K562 (cell line): Measurements from ENCODE around the gene MERTK. TPM values are rescaled to one million over a fixed set of nuclear protein-coding genes. Genes with fewer than 3 reads are reported as not detected.

Experiments used
- CBFA2T2 ChIP-seq: fragments of 450-650 bp; conservative IDR thresholded peaks from 2 replicates; pipeline ENCODE4 v1.6.1; 2017; ENCODE audit warnings: mild to moderate bottlenecking
- CBX5 ChIP-seq: IDR thresholded peaks from 2 replicates; pipeline ENCODE4 v1.6.1; 2014; ENCODE audit warnings: low read depth, borderline replicate concordance
- DACH1 ChIP-seq: fragments of 450-650 bp; IDR thresholded peaks from 2 replicates; pipeline ENCODE4 v1.6.1; 2018; ENCODE audit not compliant: partially characterized antibody
- FOS ChIP-seq: IDR thresholded peaks from 3 replicates; pipeline ENCODE4 v1.6.1; 2011; ENCODE audit not compliant: insufficient read length; ENCODE audit errors: extremely low read depth
- FOXM1 ChIP-seq, 2 experiments: fragments of 450-650 bp in 1 of 2; sonication (generic) in 1 of 2; formaldehyde crosslinking in 1 of 2; IDR thresholded peaks; 2 replicates each; pipeline versions ENCODE4 v1.6.1 to v1.9.0; 2017 to 2022; ENCODE audit warnings: low read depth in 2 of 2, mild to moderate bottlenecking in 2 of 2, missing genetic modification reagents in 1 of 2, moderate library complexity in 1 of 2
- GATAD2A ChIP-seq: fragments of 450-650 bp; IDR thresholded peaks from 2 replicates; pipeline ENCODE4 v1.6.1; 2017
- HDAC1 ChIP-seq, 2 experiments: fragments of 450-650 bp; IDR thresholded peaks; 2 replicates each; pipeline ENCODE4 v1.6.1; 2016 to 2017; ENCODE audit warnings: inconsistent platforms in 1 of 2, mild to moderate bottlenecking in 1 of 2, moderate library complexity in 1 of 2
- HDAC2 ChIP-seq: fragments of 450-650 bp; IDR thresholded peaks from 2 replicates; pipeline ENCODE4 v1.6.1; 2016; ENCODE audit warnings: mild to moderate bottlenecking
- HMGN3 ChIP-seq: IDR thresholded peaks from 2 replicates; pipeline ENCODE4 v1.6.1; 2011; ENCODE audit warnings: borderline replicate concordance, low read depth, mild to moderate bottlenecking, mixed read lengths, low read length; ENCODE audit not compliant: insufficient read length; ENCODE audit errors: extremely low read depth
- LCOR ChIP-seq: sonication (generic); formaldehyde crosslinking; IDR thresholded peaks from 2 replicates; pipeline ENCODE4 v1.8.0; 2022; ENCODE audit warnings: mild to moderate bottlenecking, missing genetic modification reagents
- MTA2 ChIP-seq: fragments of 450-650 bp; IDR thresholded peaks from 2 replicates; pipeline ENCODE4 v1.6.1; 2016; ENCODE audit warnings: low read depth
- NCOR1 ChIP-seq: fragments of 450-650 bp; IDR thresholded peaks from 2 replicates; pipeline ENCODE4 v1.6.1; 2016; ENCODE audit warnings: mild to moderate bottlenecking, moderate library complexity
- NR1H2 ChIP-seq: sonication (generic); formaldehyde crosslinking; IDR thresholded peaks from 2 replicates; pipeline ENCODE4 v1.4.0; 2020; ENCODE audit warnings: mild to moderate bottlenecking, missing genetic modification reagents
- NR2C2 ChIP-seq, 2 experiments: fragments of 200-800 bp in 1 of 2; sonication (Bioruptor generic) in 1 of 2; sonication (generic) in 1 of 2; formaldehyde crosslinking in 1 of 2; IDR thresholded peaks; 2 replicates each; pipeline versions ENCODE4 v1.6.1 to v1.8.0; 2016 to 2022; ENCODE audit warnings: mild to moderate bottlenecking in 1 of 2, missing compliant biosample characterization in 1 of 2, missing genetic modification characterization in 1 of 2, missing genetic modification reagents in 1 of 2
- PHF21A ChIP-seq: fragments of 450-650 bp; IDR thresholded peaks from 2 replicates; pipeline ENCODE4 v1.6.1; 2017; ENCODE audit warnings: low read depth, borderline replicate concordance
- RB1 ChIP-seq: fragments of 450-650 bp; IDR thresholded peaks from 2 replicates; pipeline ENCODE4 v1.6.1; 2017; ENCODE audit warnings: low read depth, mild to moderate bottlenecking
- RBM22 ChIP-seq: fragments of 200-400 bp; formaldehyde crosslinking; IDR thresholded peaks from 2 replicates; pipeline ENCODE4 v1.6.1; 2018; ENCODE audit warnings: low read length, low read depth; ENCODE audit not compliant: poor library complexity, severe bottlenecking
- SREBF2 ChIP-seq: sonication (generic); formaldehyde crosslinking; IDR thresholded peaks from 2 replicates; pipeline ENCODE4 v1.4.0; 2020; ENCODE audit warnings: mild to moderate bottlenecking, missing genetic modification reagents
- TAL1 ChIP-seq: fragments of 450-650 bp; IDR thresholded peaks from 2 replicates; pipeline ENCODE4 v1.6.1; 2016; ENCODE audit warnings: mild to moderate bottlenecking
- ZC3H8 ChIP-seq: fragments of 450-650 bp; IDR thresholded peaks from 2 replicates; pipeline ENCODE4 v1.6.1; 2017
- ZNF232 ChIP-seq: sonication (generic); formaldehyde crosslinking; IDR thresholded peaks from 2 replicates; pipeline ENCODE4 v1.8.0; 2022; ENCODE audit warnings: mild to moderate bottlenecking, missing genetic modification reagents
- ZNF282 ChIP-seq: sonication (generic); formaldehyde crosslinking; IDR thresholded peaks from 2 replicates; pipeline ENCODE4 v1.8.1; 2023; ENCODE audit warnings: missing genetic modification reagents
- ZNF76 ChIP-seq: fragments of 250-450 bp; sonication (Bioruptor Pico); IDR thresholded peaks from 2 replicates; pipeline ENCODE4 v1.4.0; 2020; ENCODE audit warnings: mild to moderate bottlenecking, moderate library complexity, borderline replicate concordance
- polyA plus RNA-seq, 8 experiments: library from polyadenylated mRNA; depleted of rRNA in 4 of 8; stranded (reverse) in 5 of 8; unstranded in 3 of 8; fragments of >200 nt; fragmentation: Nextera tagmentation in 2 of 8; fragmentation: Illumina TruSeq in 1 of 8; extraction: Ambion mirVana in 2 of 8; extraction: Trizol in 1 of 8; gene quantifications; 2 replicates each; pipeline versions ENCODE4 v1.2.1 to v1.2.3, GENCODE V29; 2011 to 2014; ENCODE audit warnings: inconsistent platforms in 1 of 8, missing spikeins in 1 of 8
- total RNA-seq, 7 experiments: library from RNA; depleted of rRNA in 6 of 7; stranded (reverse); fragments of >200 nt in 6 of 7; fragmentation: Illumina TruSeq in 2 of 7; extraction: Trizol in 2 of 7; gene quantifications; 2 replicates each; pipeline versions ENCODE4 v1.2.1 to v1.2.3, GENCODE V29; 2011 to 2021; ENCODE audit warnings: low replicate concordance in 1 of 7
- TF ChIP-seq, protein P1 (sequence below), 2 experiments: IDR thresholded peaks in 1 of 2; conservative IDR thresholded peaks in 1 of 2; 2 replicates each; pipeline ENCODE4 v1.6.1; 2016; ENCODE audit warnings: low read depth in 2 of 2, mild to moderate bottlenecking in 1 of 2, missing compliant biosample characterization in 1 of 2, missing genetic modification characterization in 1 of 2, moderate library complexity in 1 of 2
- TF ChIP-seq, protein P2 (sequence below): fragments of 200-800 bp; sonication (Bioruptor generic); IDR thresholded peaks from 2 replicates; pipeline ENCODE4 v1.6.1; 2017; ENCODE audit warnings: missing genetic modification characterization, missing compliant biosample characterization
- TF ChIP-seq, protein P3 (sequence below): IDR thresholded peaks from 3 replicates; pipeline ENCODE4 v1.6.1; 2011; ENCODE audit warnings: borderline replicate concordance, mild to moderate bottlenecking; ENCODE audit not compliant: insufficient read length, insufficient read depth

Gene MERTK
- total and polyA plus RNA-seq, 9 of the 15 experiments (the other 6 are each of a cell fraction or from before 2014, with no cell fraction given): 0.23 to 1.6 (median 0.74) TPM

DNA sequence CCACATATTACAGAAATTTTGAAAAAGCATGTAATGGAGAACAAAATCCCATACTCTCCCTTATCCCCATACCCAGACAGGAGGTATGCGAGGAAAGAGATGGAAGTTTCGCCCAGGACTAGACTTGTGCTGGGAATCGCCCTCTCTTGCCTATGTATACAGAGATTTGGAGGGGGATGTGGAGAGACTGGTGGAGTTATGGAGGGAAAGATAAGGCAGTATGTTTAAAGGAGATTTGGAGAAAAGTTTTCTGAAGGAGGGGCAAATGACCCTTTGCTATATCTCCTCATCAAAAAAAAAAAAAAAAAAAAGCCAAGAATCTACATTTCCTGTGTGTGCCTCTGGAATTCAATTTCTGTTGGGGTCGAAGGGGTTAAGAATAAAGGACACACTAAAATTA lies 75.3 kb downstream of the MERTK start (continued):
- peak; percentile 86 for TF ChIP-seq TAL1
- TF ChIP-seq NR1H2: no peak
- no peak for TF ChIP-seq NR2C2 (CRISPR knock-in tag; IDR thresholded peaks at IDR 0.05)
- no peak for TF ChIP-seq NR2C2 (tag; IDR thresholded peaks at IDR 0.05)
- no peak for TF ChIP-seq LCOR (CRISPR knock-in tag)
- no peak for TF ChIP-seq RB1
- TF ChIP-seq, protein P1, sequence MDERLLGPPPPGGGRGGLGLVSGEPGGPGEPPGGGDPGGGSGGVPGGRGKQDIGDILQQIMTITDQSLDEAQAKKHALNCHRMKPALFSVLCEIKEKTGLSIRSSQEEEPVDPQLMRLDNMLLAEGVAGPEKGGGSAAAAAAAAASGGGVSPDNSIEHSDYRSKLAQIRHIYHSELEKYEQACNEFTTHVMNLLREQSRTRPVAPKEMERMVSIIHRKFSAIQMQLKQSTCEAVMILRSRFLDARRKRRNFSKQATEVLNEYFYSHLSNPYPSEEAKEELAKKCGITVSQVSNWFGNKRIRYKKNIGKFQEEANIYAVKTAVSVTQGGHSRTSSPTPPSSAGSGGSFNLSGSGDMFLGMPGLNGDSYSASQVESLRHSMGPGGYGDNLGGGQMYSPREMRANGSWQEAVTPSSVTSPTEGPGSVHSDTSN (CRISPR knock-in tag; IDR thresholded peaks at IDR 0.05; ENCODE audit: low read depth): no peak
- TF ChIP-seq, protein P1 (tag; conservative IDR thresholded peaks at IDR 0.05; ENCODE audit: low read depth): no peak
- TF ChIP-seq HDAC2: 0 out of 2 replicates have a peak, but pooled peaks have one; percentile 62
- peak; percentile 39; the same call in 1 of the 2 replicates for TF ChIP-seq FOXM1 (IDR thresholded peaks at IDR 0.05; ENCODE audit: low read depth)
- no peak for TF ChIP-seq FOXM1 (CRISPR knock-in tag; IDR thresholded peaks at IDR 0.05; ENCODE audit: low read depth)
- no peak for TF ChIP-seq HMGN3
- TF ChIP-seq MTA2: peak; percentile 68
- no peak for TF ChIP-seq SREBF2
- TF ChIP-seq, protein P2, sequence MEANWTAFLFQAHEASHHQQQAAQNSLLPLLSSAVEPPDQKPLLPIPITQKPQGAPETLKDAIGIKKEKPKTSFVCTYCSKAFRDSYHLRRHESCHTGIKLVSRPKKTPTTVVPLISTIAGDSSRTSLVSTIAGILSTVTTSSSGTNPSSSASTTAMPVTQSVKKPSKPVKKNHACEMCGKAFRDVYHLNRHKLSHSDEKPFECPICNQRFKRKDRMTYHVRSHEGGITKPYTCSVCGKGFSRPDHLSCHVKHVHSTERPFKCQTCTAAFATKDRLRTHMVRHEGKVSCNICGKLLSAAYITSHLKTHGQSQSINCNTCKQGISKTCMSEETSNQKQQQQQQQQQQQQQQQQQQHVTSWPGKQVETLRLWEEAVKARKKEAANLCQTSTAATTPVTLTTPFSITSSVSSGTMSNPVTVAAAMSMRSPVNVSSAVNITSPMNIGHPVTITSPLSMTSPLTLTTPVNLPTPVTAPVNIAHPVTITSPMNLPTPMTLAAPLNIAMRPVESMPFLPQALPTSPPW (CRISPR knock-in tag): peak; percentile 43; the same call in 1 of the 2 replicates
- no peak for TF ChIP-seq PHF21A
- no peak for TF ChIP-seq FOS
- peak; percentile 68 for TF ChIP-seq NCOR1
- no peak for TF ChIP-seq ZNF232
- TF ChIP-seq CBX5: no peak
- TF ChIP-seq, protein P3, sequence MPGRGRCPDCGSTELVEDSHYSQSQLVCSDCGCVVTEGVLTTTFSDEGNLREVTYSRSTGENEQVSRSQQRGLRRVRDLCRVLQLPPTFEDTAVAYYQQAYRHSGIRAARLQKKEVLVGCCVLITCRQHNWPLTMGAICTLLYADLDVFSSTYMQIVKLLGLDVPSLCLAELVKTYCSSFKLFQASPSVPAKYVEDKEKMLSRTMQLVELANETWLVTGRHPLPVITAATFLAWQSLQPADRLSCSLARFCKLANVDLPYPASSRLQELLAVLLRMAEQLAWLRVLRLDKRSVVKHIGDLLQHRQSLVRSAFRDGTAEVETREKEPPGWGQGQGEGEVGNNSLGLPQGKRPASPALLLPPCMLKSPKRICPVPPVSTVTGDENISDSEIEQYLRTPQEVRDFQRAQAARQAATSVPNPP: no peak
- TF ChIP-seq HDAC1 (IDR thresholded peaks at IDR 0.05): peak in 1 of 2 experiments; percentile 64; a peak in 2 of 4 replicates
- no peak for TF ChIP-seq ZNF282 (CRISPR knock-in tag)
- no peak for TF ChIP-seq DACH1
- TF ChIP-seq GATAD2A: 0 out of 2 replicates have a peak, but pooled peaks have one; percentile 18
- TF ChIP-seq ZC3H8: no peak
- TF ChIP-seq RBM22: no peak
- TF ChIP-seq ZNF76 (CRISPR knock-in tag): no peak
- peak; percentile 76 for TF ChIP-seq CBFA2T2
